Right atrium auricular region (tissue), 2 donors: ENCODE measurements around the gene PAAF1. TPM values are rescaled to one million over a fixed set of nuclear protein-coding genes. Genes with fewer than 3 reads are reported as not detected.

Experiments used
- DNase-seq: peaks from one replicate; pipeline ENCODE4 v3.0.0-alpha.2; 2019; ENCODE audit warnings: low spot score
- H3K27ac ChIP-seq, 2 donors: fragments of 200-600 bp; sonication (generic); 1 replicate in 1 of 2; 2 replicates in 1 of 2; pipeline ENCODE4 v1.5.1; 2016 to 2019
- H3K27me3 ChIP-seq, 2 donors: fragments of 200-600 bp; sonication (generic); one replicate each; pipeline versions ENCODE4 v1.5.1 to v1.6.0; 2017 to 2019
- H3K36me3 ChIP-seq: fragments of 200-600 bp; sonication (generic); one replicate; pipeline ENCODE4 v1.5.1; 2016
- H3K4me1 ChIP-seq, 2 donors: fragments of 200-600 bp; sonication (generic); one replicate each; pipeline versions ENCODE4 v1.5.1 to v1.6.0; 2017 to 2019
- H3K4me3 ChIP-seq, 2 donors: fragments of 200-600 bp; sonication (generic); 1 replicate in 1 of 2; 2 replicates in 1 of 2; pipeline ENCODE4 v1.5.1; 2017 to 2019; ENCODE audit warnings: mild to moderate bottlenecking in 1 of 2, moderate library complexity in 1 of 2
- H3K9me3 ChIP-seq, 2 donors: fragments of 200-600 bp; sonication (generic); one replicate each; pipeline ENCODE4 v1.5.1; 2019
- CTCF ChIP-seq, 2 donors: fragments of 200-600 bp; sonication (generic); IDR thresholded peaks; one replicate each; pipeline ENCODE4 v1.5.1; 2019; ENCODE audit warnings: antibody characterized with exemption in 2 of 2
- total RNA-seq, 2 donors: library from RNA; depleted of rRNA; stranded (reverse); fragments of >200 nt; gene quantifications; one replicate each; pipeline ENCODE4 v1.1.0, GENCODE V29; 2016

Gene PAAF1
- total RNA-seq, 2 donors from 2014 or later, result 10.2 to 12.3 TPM

GRCh38 chr11:73888244-73888643 lies 11.4 kb downstream of the PAAF1 start:
- no peak for DNase-seq
- H3K9me3 ChIP-seq, result no peaks in the 10 kb centered on the region
- no peaks in the 10 kb centered on the region for H3K27me3 ChIP-seq
- no peak for TF ChIP-seq CTCF (IDR thresholded peaks at IDR 0.05)
- no peak overlapping the region for H3K4me3 ChIP-seq
- no peaks in the 10 kb centered on the region for H3K4me1 ChIP-seq
- peaks cover 32% of the 10 kb centered on the region for H3K36me3 ChIP-seq
- no peak overlapping the region for H3K27ac ChIP-seq

GRCh38 chr11:73889019-73889418 lies 12.2 kb downstream of the PAAF1 start:
- H3K4me1 ChIP-seq, result no peaks in the 10 kb centered on the region
- H3K27ac ChIP-seq, result no peak overlapping the region
- no peak for TF ChIP-seq CTCF (IDR thresholded peaks at IDR 0.05)
- H3K27me3 ChIP-seq, result no peaks in the 10 kb centered on the region
- H3K9me3 ChIP-seq, result no peaks in the 10 kb centered on the region
- peaks cover 27% of the 10 kb centered on the region for H3K36me3 ChIP-seq
- DNase-seq, result no peak
- H3K4me3 ChIP-seq, result no peak overlapping the region

- H3K9me3 ChIP-seq, result no peaks in the 10 kb centered on the region
- TF ChIP-seq CTCF (IDR thresholded peaks at IDR 0.05), result no peak
- DNase-seq, result no peak
Measured at GRCh38 chr11:73889536-73889935, 12.7 kb downstream of the PAAF1 start.

GRCh38 chr11:73893041-73893440 lies 16.2 kb downstream of the PAAF1 start:
- Histone ChIP-seq H3K4me1 (no peaks in the 10 kb centered on the region), H3K4me3 (no peak overlapping the region), H3K9me3 (no peaks in the 10 kb centered on the region), H3K27ac (no peak overlapping the region), H3K27me3 (no peaks in the 10 kb centered on the region), H3K36me3 (peaks cover 25% of the 10 kb centered on the region)
- no peak for TF ChIP-seq CTCF (IDR thresholded peaks at IDR 0.05)
- no peak for DNase-seq

More at GRCh38 chr11:73889536-73889935, 12.7 kb downstream of the PAAF1 start:
- no peaks in the 10 kb centered on the region for H3K27me3 ChIP-seq
- H3K36me3 ChIP-seq, result peaks cover 25% of the 10 kb centered on the region
- H3K4me3 ChIP-seq, result no peak overlapping the region
- no peak overlapping the region for H3K27ac ChIP-seq
- no peaks in the 10 kb centered on the region for H3K4me1 ChIP-seq

GRCh38 chr11:73894725-73895335 lies 18.0 kb downstream of the PAAF1 start:
- H3K9me3 ChIP-seq, result no peaks in the 10 kb centered on the region
- H3K27ac ChIP-seq, result no peak overlapping the region
- TF ChIP-seq CTCF (IDR thresholded peaks at IDR 0.05), result no peak
- H3K4me3 ChIP-seq, result no peak overlapping the region
- peaks cover 37% of the 10 kb centered on the region for H3K36me3 ChIP-seq
- no peaks in the 10 kb centered on the region for H3K4me1 ChIP-seq
- DNase-seq, result no peak
- H3K27me3 ChIP-seq, result no peaks in the 10 kb centered on the region

GRCh38 chr11:73902303-73902702 lies 25.5 kb downstream of the PAAF1 start:
- Histone ChIP-seq H3K36me3 (peaks cover 20% of the 10 kb centered on the region), H3K4me1 (peaks cover 0 to 2% of the 10 kb centered on the region in 2 donors), H3K4me3 (no peak overlapping the region), H3K27me3 (no peaks in the 10 kb centered on the region), H3K9me3 (no peaks in the 10 kb centered on the region), H3K27ac (no peak overlapping the region)
- DNase-seq, result no peak
- no peak for TF ChIP-seq CTCF (IDR thresholded peaks at IDR 0.05)
